ENCODE measurements around the gene CARD11. TPM values are rescaled to one million over a fixed set of nuclear protein-coding genes. Genes with fewer than 3 reads are reported as not detected.

Gene CARD11
- polyA plus RNA-seq, 1 of the 3 experiments (the other 2 are of a cell fraction): not detected

DNA sequence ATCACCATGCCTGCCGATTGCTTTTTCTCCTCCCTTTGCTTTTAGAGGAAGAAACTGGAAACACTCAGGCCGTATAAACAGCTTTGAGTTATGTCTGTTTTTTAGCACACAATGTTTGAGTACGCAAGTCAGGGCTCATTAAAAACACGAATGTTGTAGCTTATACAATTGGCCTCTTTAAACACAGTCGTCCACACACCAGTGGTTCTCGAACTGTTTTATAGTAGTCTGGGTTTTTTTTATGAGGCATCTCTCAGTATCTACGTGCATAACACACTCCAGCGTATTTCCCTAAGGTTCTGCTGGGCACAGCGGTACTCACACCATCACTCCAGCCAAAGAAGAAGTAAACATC, 13.4 kb upstream of the CARD11 start:
- H3K27me3 ChIP-seq (ENCODE audit: insufficient read depth): no peaks in the 10 kb centered on the region
- H3K9me3 ChIP-seq: peaks cover 4% of the 10 kb centered on the region; the same call in 1 of the 2 replicates
- POLR2A ChIA-PET: no interaction called here
- no peak overlapping the region for H3K9ac ChIP-seq
- TF ChIP-seq, protein P1, sequence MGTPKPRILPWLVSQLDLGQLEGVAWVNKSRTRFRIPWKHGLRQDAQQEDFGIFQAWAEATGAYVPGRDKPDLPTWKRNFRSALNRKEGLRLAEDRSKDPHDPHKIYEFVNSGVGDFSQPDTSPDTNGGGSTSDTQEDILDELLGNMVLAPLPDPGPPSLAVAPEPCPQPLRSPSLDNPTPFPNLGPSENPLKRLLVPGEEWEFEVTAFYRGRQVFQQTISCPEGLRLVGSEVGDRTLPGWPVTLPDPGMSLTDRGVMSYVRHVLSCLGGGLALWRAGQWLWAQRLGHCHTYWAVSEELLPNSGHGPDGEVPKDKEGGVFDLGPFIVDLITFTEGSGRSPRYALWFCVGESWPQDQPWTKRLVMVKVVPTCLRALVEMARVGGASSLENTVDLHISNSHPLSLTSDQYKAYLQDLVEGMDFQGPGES (IDR thresholded peaks at IDR 0.05; ENCODE audit: low read depth, low read length): no peak
- TF ChIP-seq, protein P2, sequence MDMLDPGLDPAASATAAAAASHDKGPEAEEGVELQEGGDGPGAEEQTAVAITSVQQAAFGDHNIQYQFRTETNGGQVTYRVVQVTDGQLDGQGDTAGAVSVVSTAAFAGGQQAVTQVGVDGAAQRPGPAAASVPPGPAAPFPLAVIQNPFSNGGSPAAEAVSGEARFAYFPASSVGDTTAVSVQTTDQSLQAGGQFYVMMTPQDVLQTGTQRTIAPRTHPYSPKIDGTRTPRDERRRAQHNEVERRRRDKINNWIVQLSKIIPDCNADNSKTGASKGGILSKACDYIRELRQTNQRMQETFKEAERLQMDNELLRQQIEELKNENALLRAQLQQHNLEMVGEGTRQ (IDR thresholded peaks at IDR 0.05; ENCODE audit: borderline replicate concordance, low read depth, low read length): no peak
- TF ChIP-seq FOXJ3 (CRISPR knock-in tag; IDR thresholded peaks at IDR 0.05) (no peak), FOSL2 (IDR thresholded peaks at IDR 0.05; ENCODE audit: borderline replicate concordance, low read depth) (no peak), RFX5 (IDR thresholded peaks at IDR 0.05; ENCODE audit: low read length) (no peak), MEF2A (IDR thresholded peaks at IDR 0.05; ENCODE audit: borderline replicate concordance, low read depth) (no peak), ELF1 (IDR thresholded peaks at IDR 0.05) (no peak), GABPA (IDR thresholded peaks at IDR 0.05; ENCODE audit: low read depth) (no peak), YY1 (IDR thresholded peaks at IDR 0.05; ENCODE audit: low read depth) (no peak), SMC3 (IDR thresholded peaks at IDR 0.05; ENCODE audit: low read depth, low read length) (no peak), FOXM1 (IDR thresholded peaks at IDR 0.05; ENCODE audit: low read depth) (no peak), RAD21 (IDR thresholded peaks at IDR 0.05; ENCODE audit: low read length) (no peak), JUND (IDR thresholded peaks at IDR 0.05) (no peak), POLR2AphosphoS5 (IDR thresholded peaks at IDR 0.05; ENCODE audit: low read depth, low read length) (no peak)
- TF ChIP-seq, protein P3, sequence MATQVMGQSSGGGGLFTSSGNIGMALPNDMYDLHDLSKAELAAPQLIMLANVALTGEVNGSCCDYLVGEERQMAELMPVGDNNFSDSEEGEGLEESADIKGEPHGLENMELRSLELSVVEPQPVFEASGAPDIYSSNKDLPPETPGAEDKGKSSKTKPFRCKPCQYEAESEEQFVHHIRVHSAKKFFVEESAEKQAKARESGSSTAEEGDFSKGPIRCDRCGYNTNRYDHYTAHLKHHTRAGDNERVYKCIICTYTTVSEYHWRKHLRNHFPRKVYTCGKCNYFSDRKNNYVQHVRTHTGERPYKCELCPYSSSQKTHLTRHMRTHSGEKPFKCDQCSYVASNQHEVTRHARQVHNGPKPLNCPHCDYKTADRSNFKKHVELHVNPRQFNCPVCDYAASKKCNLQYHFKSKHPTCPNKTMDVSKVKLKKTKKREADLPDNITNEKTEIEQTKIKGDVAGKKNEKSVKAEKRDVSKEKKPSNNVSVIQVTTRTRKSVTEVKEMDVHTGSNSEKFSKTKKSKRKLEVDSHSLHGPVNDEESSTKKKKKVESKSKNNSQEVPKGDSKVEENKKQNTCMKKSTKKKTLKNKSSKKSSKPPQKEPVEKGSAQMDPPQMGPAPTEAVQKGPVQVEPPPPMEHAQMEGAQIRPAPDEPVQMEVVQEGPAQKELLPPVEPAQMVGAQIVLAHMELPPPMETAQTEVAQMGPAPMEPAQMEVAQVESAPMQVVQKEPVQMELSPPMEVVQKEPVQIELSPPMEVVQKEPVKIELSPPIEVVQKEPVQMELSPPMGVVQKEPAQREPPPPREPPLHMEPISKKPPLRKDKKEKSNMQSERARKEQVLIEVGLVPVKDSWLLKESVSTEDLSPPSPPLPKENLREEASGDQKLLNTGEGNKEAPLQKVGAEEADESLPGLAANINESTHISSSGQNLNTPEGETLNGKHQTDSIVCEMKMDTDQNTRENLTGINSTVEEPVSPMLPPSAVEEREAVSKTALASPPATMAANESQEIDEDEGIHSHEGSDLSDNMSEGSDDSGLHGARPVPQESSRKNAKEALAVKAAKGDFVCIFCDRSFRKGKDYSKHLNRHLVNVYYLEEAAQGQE (IDR thresholded peaks at IDR 0.05; ENCODE audit: low read depth, low read length): no peak
- TF ChIP-seq, protein P4, sequence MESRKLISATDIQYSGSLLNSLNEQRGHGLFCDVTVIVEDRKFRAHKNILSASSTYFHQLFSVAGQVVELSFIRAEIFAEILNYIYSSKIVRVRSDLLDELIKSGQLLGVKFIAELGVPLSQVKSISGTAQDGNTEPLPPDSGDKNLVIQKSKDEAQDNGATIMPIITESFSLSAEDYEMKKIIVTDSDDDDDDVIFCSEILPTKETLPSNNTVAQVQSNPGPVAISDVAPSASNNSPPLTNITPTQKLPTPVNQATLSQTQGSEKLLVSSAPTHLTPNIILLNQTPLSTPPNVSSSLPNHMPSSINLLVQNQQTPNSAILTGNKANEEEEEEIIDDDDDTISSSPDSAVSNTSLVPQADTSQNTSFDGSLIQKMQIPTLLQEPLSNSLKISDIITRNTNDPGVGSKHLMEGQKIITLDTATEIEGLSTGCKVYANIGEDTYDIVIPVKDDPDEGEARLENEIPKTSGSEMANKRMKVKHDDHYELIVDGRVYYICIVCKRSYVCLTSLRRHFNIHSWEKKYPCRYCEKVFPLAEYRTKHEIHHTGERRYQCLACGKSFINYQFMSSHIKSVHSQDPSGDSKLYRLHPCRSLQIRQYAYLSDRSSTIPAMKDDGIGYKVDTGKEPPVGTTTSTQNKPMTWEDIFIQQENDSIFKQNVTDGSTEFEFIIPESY (IDR thresholded peaks at IDR 0.05; ENCODE audit: borderline replicate concordance, low read depth): no peak
- TF ChIP-seq, protein P5, sequence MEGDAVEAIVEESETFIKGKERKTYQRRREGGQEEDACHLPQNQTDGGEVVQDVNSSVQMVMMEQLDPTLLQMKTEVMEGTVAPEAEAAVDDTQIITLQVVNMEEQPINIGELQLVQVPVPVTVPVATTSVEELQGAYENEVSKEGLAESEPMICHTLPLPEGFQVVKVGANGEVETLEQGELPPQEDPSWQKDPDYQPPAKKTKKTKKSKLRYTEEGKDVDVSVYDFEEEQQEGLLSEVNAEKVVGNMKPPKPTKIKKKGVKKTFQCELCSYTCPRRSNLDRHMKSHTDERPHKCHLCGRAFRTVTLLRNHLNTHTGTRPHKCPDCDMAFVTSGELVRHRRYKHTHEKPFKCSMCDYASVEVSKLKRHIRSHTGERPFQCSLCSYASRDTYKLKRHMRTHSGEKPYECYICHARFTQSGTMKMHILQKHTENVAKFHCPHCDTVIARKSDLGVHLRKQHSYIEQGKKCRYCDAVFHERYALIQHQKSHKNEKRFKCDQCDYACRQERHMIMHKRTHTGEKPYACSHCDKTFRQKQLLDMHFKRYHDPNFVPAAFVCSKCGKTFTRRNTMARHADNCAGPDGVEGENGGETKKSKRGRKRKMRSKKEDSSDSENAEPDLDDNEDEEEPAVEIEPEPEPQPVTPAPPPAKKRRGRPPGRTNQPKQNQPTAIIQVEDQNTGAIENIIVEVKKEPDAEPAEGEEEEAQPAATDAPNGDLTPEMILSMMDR (IDR thresholded peaks at IDR 0.05): no peak
- CTCF ChIA-PET: interaction anchor here (0.6 kb wide), 1 partner anchor 289 kb away, joined by 3 read pairs; no protein-coding TSS in a partner anchor
- H2AFZ ChIP-seq (ENCODE audit: low read depth): no peak overlapping the region
- H3K4me2 ChIP-seq: no peak overlapping the region
- DNase-seq: no peak
- H3K4me1 ChIP-seq (ENCODE audit: control insufficient read depth in 1 of 2, insufficient read depth in 2 of 2, low read depth in 1 of 2, low read length in 1 of 2): peaks cover 0 to 2% of the 10 kb centered on the region in 2 experiments; a peak in 1 of 4 replicates
- H3K4me3 ChIP-seq (ENCODE audit: low read depth in 2 of 2, low read length in 1 of 2): no peak overlapping the region
- H3K27ac ChIP-seq (ENCODE audit: low read depth in 2 of 2, low read length in 1 of 2): no peak overlapping the region
- 0 out of 2 replicates have a peak, but pooled peaks cover 3% of the 10 kb centered on the region for H3K9me2 ChIP-seq
- H4K20me1 ChIP-seq (ENCODE audit: insufficient read depth): no peaks in the 10 kb centered on the region
- no peaks in the 10 kb centered on the region for H3K36me3 ChIP-seq (replicated peaks in 1 of 2; ENCODE audit: control insufficient read depth in 1 of 2, insufficient read depth in 2 of 2, low read length in 1 of 2)
- 41% methylated on average over 9 of the region's 9 CpGs for WGBS (ENCODE audit: low lambda C conversion rate)
- no peaks in the 10 kb centered on the region for H3K79me2 ChIP-seq (ENCODE audit: insufficient read depth)
- no peaks in the 10 kb centered on the region for H3F3A ChIP-seq (replicated peaks; ENCODE audit: insufficient read depth)

Data from SK-N-SH (cell line).